Parathyroid adenoma (tissue), 2 donors: ENCODE results near the gene TUG1.

Experiments used
- H2AFZ ChIP-seq: fragments of 300-600 bp; sonication (generic); one replicate; pipeline ENCODE4 v1.7.0; 2017; ENCODE audit warnings: antibody characterized with exemption, mild to moderate bottlenecking
- H3K27ac ChIP-seq: fragments of 300-600 bp; sonication (generic); one replicate; pipeline ENCODE4 v1.7.0; 2017
- H3K27me3 ChIP-seq: fragments of 300-600 bp; sonication (generic); one replicate; pipeline ENCODE4 v1.7.0; 2017; ENCODE audit warnings: low read length; ENCODE audit not compliant: control insufficient read depth, insufficient read depth
- H3K36me3 ChIP-seq: fragments of 300-600 bp; sonication (generic); one replicate; pipeline ENCODE4 v1.7.0; 2017; ENCODE audit warnings: low read length; ENCODE audit not compliant: control insufficient read depth, insufficient read depth
- H3K4me1 ChIP-seq: fragments of 300-600 bp; sonication (generic); one replicate; pipeline ENCODE4 v1.7.0; 2017; ENCODE audit warnings: control low read depth
- H3K4me2 ChIP-seq: fragments of 300-600 bp; sonication (generic); one replicate; pipeline ENCODE4 v1.7.0; 2017; ENCODE audit warnings: low read length
- H3K4me3 ChIP-seq: fragments of 300-600 bp; sonication (generic); one replicate; pipeline ENCODE4 v1.7.0; 2017; ENCODE audit warnings: low read depth, low read length
- H3K79me2 ChIP-seq: fragments of 300-600 bp; sonication (generic); one replicate; pipeline ENCODE4 v1.7.0; 2017; ENCODE audit warnings: control low read depth
- H3K9ac ChIP-seq: fragments of 300-600 bp; sonication (generic); one replicate; pipeline ENCODE4 v1.7.0; 2017; ENCODE audit warnings: mild to moderate bottlenecking
- H3K9me3 ChIP-seq: fragments of 300-600 bp; sonication (generic); one replicate; pipeline ENCODE4 v1.7.0; 2017; ENCODE audit warnings: low read length; ENCODE audit not compliant: control insufficient read depth
- CTCF ChIP-seq: fragments of 300-600 bp; sonication (generic); IDR thresholded peaks from one replicate; pipeline ENCODE4 v1.7.0; 2017; ENCODE audit warnings: antibody characterized with exemption, mild to moderate bottlenecking
- donor health status: primary hyperparathyroidism.

Gene TUG1

GRCh38 chr22:30940685-30941362 lies 28.2 kb upstream of the TUG1 start:
- Histone ChIP-seq H3K27ac (no peak overlapping the region), H2AFZ (no peak overlapping the region), H3K27me3 (no peaks in the 10 kb centered on the region), H3K79me2 (no peaks in the 10 kb centered on the region), H3K9me3 (no peaks in the 10 kb centered on the region), H3K9ac (no peak overlapping the region), H3K4me1 (no peaks in the 10 kb centered on the region), H3K36me3 (no peaks in the 10 kb centered on the region), H3K4me2 (no peak overlapping the region), H3K4me3 (no peak overlapping the region)
- no peak for TF ChIP-seq CTCF

- H3K27me3 ChIP-seq: no peaks in the 10 kb centered on the region
- no peak overlapping the region for H2AFZ ChIP-seq
- TF ChIP-seq CTCF: no peak
- no peaks in the 10 kb centered on the region for H3K9me3 ChIP-seq
- no peaks in the 10 kb centered on the region for H3K4me1 ChIP-seq
- H3K4me2 ChIP-seq: no peak overlapping the region
- no peaks in the 10 kb centered on the region for H3K36me3 ChIP-seq
- no peaks in the 10 kb centered on the region for H3K79me2 ChIP-seq
- no peak overlapping the region for H3K9ac ChIP-seq
- H3K27ac ChIP-seq: no peak overlapping the region
- H3K4me3 ChIP-seq: no peak overlapping the region
Measured at GRCh38 chr22:30941363-30941740, 27.7 kb upstream of the TUG1 start.

- Histone ChIP-seq H3K4me3 (no peak overlapping the region), H2AFZ (no peak overlapping the region), H3K9ac (no peak overlapping the region), H3K27me3 (no peaks in the 10 kb centered on the region), H3K27ac (no peak overlapping the region), H3K79me2 (no peaks in the 10 kb centered on the region), H3K4me2 (no peak overlapping the region), H3K9me3 (no peaks in the 10 kb centered on the region), H3K4me1 (no peaks in the 10 kb centered on the region), H3K36me3 (no peaks in the 10 kb centered on the region)
- TF ChIP-seq CTCF: no peak
Measured at GRCh38 chr22:30943368-30943767, 25.7 kb upstream of the TUG1 start.

GRCh38 chr22:30944986-30945385 lies 24.1 kb upstream of the TUG1 start:
- Histone ChIP-seq H3K79me2 (no peaks in the 10 kb centered on the region), H3K4me2 (no peak overlapping the region), H3K27me3 (no peaks in the 10 kb centered on the region), H2AFZ (no peak overlapping the region), H3K9me3 (no peaks in the 10 kb centered on the region), H3K36me3 (no peaks in the 10 kb centered on the region), H3K4me1 (peaks cover 3% of the 10 kb centered on the region), H3K4me3 (no peak overlapping the region), H3K9ac (no peak overlapping the region), H3K27ac (no peak overlapping the region)
- TF ChIP-seq CTCF: no peak

- no peaks in the 10 kb centered on the region for H3K36me3 ChIP-seq
- H3K4me1 ChIP-seq: peaks cover 3% of the 10 kb centered on the region
- H3K9me3 ChIP-seq: no peaks in the 10 kb centered on the region
- H2AFZ ChIP-seq: no peak overlapping the region
- no peak overlapping the region for H3K9ac ChIP-seq
- TF ChIP-seq CTCF: no peak
- H3K4me3 ChIP-seq: no peak overlapping the region
- no peaks in the 10 kb centered on the region for H3K79me2 ChIP-seq
- H3K27ac ChIP-seq: no peak overlapping the region
- H3K27me3 ChIP-seq: no peaks in the 10 kb centered on the region
- no peak overlapping the region for H3K4me2 ChIP-seq
Measured at GRCh38 chr22:30945653-30946052, 23.4 kb upstream of the TUG1 start.
